GM18520 (cell line): ENCODE results near the gene PLCB1.

Experiments
- ATAC-seq: cut with Tn5 transposase; IDR thresholded peaks from one replicate; pipeline ENCODE4 v1.9.1; 2021; ENCODE audit not compliant: unreplicated experiment

Gene PLCB1

DNA sequence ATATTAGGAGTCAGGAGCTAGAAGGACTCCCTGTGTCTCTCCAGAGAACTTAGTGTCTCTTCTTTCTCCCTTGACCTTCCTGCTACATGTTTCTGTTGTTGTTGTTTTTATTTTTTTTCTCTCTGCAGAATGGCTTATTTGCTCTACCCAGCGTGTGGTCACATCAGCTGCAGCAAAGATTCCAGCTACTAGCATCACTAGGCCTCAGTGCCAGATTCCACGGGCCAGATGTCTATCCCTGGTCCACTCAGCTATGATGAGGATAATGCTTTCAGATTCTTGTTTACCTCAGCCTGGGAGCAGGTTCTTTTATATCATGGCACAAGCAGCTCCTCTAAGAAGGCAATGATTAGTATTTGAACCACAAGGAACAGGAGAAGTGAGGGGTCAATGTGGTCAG is 110.0 kb downstream of the PLCB1 start:
- no peak for ATAC-seq

DNA sequence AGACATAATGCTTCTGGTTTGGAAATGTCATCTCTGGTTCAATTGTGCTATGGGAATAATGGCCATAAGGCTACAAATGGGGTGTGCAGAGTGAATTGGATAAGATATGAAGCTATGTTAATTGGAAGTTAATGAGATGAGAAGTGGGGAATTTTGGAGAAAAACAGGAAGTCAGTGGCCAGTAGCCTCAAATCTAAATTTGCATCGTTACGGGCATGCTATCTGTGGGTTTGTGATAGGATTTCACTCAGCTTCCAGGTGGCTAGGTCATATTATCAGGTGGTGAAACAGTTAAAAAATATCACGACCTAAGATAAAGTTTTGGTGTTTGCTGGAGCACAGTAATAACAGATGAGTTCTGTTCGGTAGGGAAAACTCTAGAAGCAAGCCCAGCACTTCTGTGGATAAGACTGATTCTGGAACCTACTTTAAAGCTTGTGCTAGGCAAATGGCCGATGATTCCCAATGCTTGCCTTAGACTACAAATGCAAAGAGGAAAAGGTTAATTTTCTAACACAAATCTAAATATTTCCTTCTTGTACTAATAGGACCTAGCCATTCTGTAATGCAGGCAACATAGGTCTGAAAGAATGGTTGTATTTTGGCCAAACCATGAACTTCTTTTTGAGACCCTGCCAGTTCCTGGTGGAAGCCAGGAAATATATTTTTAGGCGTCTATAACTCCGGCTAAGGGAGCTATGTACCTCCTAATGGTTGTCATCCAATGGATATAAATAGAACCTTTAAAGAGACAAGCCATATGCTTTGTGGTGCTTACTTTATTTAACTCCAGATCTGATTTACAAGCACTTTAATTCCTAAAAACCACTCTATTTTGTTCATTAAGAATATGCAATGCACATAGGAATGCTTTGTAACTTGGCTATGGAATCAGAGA is 111.0 kb downstream of the PLCB1 start:
- ATAC-seq: no peak

DNA sequence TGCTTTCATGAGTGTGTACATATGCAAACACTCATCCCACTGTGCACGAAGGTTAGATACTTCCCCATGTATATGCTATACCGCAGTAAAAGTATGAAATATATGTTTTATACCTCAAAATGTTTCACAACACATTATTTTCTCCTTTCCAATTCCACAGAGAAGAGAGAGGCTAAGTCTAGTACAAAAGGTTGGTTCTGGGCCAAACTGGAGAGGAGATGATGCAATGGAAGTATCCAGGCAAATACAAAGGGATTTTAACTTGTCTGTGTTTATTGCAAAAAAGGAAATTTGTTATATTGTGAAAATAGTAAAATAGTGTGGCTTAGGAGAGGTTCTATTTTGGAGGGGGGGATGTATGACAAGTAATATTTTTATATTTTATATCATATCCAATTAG is 112.6 kb downstream of the PLCB1 start:
- no peak for ATAC-seq

DNA sequence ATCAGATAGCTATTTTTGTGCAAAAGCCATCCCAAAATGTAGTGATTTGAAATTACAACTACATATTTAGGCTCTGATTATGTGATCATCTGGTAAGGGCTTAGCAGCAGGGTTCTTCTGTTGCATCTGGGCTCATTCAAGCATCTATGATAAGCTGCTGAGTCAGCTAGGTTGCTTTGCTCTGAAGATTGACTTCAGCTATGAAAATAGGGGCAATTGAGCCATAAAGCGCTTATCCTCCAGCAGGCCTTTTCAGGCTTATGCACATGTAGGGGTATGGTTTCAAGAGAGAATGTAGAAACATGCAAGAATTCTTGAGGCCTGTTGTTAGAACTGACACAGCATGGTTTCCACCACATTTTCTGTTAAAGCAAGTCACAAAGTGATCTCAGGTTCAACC is 114.1 kb downstream of the PLCB1 start:
- no peak for ATAC-seq

DNA sequence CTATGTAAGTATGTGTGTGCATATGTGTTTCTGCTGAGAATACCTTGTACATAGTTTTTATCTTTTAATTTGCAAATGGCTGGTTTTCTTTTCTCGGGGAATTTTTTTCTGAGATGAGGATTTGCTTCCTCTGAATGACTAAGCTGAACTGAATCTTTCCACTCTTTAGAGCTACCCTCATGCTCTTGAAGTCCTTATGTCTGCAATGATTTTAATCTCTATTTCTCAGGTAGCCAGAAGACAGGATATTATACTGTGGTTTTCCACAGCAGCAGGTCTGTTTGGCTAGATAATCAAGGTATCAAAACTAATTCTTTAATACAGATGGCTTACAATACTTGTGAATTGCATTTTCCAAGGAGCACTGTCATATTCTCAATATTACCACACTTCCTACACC is 114.7 kb downstream of the PLCB1 start:
- ATAC-seq: no peak

DNA sequence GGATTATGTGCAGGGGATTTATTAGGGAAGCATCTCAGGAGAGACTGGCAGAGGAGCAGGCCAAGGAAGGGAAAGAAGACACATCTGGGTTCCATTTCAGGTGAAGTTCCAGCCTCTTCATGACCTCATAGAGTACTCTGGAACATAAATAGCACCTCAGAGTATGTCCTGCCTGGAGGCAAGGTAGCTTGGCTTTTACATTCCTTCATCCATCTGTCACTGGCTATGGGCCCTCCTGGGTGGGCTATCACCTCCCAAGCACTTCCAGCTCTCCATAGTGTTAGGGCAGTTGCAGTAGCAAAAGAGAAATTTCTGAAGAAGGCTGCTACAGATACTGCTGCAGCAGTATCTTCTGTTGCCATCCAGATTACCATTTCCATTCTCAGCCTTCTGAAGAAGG is 116.0 kb downstream of the PLCB1 start:
- ATAC-seq: no peak

DNA sequence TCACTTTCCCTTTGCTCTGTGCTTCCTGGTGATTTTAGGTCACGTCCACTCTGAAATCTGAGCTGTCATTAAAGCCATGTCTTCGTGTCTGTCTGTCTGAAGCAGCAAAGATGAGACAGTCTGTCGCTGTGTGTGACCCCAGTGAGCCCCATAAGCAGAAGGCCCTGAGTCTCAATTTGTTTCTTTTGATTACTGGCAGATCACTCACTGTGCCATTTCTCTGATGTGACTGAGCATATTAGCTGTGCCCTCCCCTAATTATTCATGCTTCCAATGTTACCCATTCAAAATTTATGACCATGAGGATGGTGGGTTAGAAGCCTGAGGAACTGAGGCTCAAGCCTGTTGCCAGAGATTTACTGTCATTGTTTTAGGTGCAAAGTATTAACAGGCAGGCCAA is 117.6 kb downstream of the PLCB1 start:
- ATAC-seq: no peak

DNA sequence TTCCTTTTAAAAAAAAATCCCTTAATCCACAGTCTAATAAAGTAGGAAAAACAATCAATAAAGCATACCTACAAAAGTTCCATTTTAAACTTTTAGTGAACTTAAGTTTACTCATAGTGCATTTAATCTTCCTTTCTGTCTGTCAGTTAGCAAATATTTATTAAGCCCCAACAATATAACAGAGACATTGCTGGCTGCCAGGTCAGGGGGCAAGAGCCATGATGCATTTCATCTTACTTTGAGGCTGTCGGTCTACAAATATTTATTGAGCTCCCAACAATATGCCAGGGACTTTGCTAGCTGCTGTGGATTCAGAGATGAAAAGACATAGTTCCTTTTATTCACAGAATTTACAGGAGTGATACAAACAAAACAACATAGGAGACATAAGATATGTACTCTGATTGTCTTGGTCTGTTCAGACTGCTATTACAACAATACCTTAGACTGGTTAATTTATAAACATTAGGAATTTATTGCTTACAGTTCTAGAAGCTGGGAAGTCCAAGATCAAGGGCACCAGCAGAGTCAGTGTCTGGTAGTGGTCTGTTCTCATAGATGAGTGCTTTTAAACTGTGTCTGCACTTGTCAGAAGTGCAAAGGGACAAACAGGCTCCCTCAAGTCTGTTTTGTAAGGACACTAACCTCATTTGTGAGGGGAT is 118.6 kb downstream of the PLCB1 start:
- ATAC-seq: no peak

DNA sequence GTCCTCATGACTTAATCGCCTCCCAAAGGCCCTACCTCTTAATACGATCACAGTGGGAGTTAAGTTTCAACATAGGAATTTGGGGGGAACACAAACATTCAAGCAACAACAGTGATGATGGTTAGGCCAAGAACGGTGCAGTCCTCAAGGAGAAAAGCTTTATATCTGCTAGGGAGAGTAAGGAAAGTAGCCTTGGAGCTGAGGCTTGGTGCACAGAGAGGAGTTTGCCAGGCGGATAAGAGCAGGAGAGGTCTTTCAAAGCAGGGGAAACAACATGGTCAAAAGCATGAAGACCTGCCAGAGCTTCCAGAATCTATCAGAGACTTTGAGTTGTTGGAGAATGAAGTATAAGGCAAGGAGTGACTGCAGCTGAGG is 119.1 kb downstream of the PLCB1 start:
- ATAC-seq: no peak

DNA sequence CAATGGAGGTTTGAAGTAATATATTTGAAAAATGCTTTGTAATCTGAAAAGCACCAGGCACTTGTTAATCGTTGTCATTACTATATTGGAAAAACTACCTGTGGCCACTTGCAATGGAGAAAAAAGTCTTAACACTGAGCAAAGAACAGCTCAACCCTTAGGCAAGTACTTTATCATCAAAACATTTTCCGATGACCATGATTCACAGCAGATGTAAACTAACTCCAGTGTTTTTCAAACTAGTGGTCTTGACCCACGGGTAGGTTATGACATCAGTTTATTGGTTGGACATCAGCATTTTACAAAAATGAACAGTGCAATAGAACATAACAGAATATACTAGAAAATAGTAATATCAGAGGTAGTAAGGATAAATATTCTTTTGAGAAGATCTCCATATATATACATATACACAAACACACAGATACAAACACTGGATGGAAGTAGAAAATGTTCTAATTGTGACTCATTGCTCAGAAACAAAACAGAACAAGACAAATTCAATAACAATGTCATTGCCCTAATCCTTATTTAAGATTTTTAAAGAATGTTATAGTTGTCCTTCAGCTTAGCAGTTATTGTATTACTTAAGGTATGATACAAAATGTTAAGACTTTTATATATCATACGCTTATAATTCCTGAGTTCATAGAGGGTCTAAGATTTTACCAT is 123.0 kb downstream of the PLCB1 start:
- ATAC-seq: no peak

DNA sequence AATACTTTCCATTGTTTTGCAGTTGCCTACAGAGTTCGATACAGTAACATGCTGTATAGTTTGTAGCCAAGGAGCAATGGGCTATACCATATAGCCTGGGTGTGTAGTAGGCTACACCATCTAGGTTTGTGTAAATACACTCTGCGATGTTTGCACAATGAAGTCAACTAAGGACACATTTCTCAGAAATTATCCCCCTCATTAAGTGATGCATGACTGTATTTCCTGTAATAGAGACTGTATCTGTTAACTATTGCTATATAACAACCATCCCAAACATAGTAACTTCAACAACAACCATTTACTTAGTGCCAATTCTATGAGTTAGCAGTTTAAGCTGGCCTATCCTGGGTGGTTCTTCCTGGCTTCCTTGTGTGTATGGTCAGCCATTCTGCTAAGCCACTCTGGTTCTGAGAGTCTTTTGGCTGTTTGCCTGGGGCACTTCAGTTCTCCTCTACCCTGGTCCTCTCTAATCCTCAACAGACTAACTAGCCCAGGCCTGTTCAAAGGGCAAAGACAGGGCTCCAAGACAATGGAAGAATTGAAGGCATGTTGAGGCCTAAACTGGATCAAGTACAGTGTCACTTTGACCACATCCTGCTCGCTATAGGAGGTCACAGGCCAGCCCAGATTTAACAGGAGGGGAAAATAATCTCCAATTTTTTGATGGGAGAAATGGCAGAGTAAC is 124.0 kb downstream of the PLCB1 start:
- ATAC-seq: no peak

DNA sequence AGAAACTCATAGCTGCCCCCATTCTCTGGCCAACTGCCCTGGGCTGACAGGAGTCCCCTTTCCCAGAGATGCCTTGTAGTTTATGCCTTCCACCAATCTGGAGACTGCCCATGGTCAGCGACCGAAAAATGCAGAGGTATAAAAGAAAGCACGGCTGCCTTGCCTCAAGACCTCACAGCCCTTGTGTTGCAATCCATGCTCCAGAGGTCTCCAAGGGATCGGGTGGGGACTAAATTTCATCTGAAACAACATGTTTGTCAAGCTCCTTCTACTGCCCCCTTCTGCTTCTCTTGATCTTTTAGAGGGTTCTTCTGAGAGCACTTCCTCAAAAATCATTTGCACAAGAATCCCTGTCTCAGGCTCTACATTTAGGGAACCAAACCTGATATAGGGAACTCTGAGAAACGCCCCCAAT is 128.8 kb downstream of the PLCB1 start:
- ATAC-seq: no peak

DNA sequence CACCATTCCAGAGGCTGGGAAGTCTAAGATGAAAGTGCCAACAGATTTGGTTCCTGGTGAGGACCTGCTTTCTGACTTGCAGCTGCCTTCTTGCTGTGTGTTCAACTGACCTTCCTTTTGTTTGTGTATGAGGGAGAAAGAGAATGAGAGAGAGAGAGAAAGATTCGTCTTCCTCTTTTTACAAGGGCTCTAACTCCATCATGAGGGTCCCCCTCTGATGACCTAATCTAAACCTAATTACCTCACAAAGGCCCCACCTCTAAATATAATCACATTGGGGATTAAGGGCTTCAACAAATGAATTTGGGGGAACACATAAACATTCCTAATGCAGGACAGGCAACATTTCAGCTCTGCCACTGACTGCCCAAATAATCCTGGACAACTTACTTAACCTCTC is 130.7 kb downstream of the PLCB1 start:
- ATAC-seq: no peak

DNA sequence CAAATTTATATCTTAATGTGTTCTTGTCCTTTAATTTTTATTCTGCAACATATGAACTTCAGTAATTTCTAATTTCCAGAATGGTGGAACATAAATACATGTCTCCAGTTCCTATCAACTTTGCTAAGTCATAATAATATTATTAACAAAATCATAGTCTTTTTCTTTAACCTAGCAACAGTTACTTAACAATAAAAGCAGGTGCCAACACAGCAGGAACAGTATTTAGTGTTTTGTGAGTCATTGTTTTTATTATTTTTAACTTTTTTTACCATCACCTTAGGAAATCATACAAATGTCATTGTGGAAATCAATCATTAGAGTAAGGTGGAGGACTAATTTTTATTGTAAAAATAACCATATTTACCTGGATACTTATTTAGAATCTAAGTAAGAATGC is 133.5 kb downstream of the PLCB1 start:
- no peak for ATAC-seq

DNA sequence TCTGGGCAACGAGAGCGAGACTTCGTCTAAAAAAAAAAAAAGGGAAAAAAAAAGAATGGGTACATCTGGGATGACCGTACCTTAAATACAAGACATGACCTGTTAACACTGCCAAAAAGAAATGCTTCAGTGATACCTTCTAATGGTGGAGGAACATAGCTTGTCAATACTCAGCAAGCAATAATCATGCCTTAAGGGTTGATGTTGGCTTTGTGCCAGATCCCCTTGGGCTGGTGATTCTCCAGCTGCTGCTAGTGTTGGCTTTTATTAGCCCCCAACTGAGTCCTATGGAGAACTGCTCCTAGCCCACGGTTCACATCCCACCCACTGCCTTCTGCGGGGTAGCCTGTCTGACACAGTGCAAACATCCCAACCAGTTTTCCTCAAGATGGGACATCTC is 134.9 kb downstream of the PLCB1 start:
- no peak for ATAC-seq

DNA sequence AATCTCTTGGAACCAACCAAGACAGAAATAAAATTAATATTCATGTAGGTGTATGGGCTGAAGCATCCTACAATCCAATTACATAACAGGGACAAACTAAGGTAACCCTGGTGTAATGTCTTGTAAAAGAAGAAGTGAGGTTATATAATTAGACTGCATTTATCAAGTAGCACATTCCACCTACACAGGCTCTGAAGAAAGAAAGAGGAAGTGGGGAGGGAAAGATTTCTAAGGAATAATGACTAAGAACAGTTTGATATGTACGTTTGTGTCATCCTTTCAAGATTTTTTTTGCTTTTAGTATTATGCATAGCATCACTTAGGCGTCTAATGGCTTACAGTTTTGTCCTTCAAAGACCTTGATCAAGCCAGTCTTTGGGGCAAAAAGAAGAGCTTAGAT is 139.7 kb downstream of the PLCB1 start:
- no peak for ATAC-seq

DNA sequence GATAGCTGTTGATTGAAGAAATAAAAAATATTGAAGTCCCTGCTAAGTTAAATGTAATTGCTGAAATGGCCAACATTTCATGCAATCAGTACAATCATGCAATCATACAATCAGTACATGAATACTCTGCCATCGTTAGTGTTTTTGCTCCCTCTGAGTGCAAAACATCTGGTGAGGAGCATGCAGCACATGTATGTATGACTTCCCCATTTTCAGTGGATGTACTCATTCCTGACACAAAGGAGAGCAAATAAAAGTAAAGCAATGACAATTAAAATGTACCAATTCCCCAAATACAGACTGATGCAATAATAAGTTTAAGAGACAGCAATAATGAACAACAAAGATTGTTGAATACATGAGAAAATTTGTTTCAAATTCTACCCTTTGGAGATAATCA is 140.7 kb downstream of the PLCB1 start:
- no peak for ATAC-seq

DNA sequence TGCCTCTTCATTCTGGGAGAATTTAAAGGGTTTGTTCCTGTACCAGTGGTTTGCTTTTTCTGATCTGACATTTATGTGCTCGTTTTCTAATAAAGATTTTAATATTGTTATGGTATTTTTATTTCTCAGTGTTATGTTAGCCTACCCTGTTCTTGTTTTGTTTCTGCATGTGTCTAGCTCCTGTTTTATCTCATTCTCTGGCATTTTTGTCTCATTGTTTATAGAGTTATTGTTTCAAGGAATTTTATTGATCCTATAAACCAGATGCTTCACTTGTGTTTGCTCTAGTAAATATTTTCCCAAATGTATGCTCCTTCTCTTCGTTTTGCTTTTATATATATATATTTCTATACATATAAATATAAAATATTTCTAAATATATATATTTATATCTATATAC is 152.8 kb downstream of the PLCB1 start:
- ATAC-seq: no peak

DNA sequence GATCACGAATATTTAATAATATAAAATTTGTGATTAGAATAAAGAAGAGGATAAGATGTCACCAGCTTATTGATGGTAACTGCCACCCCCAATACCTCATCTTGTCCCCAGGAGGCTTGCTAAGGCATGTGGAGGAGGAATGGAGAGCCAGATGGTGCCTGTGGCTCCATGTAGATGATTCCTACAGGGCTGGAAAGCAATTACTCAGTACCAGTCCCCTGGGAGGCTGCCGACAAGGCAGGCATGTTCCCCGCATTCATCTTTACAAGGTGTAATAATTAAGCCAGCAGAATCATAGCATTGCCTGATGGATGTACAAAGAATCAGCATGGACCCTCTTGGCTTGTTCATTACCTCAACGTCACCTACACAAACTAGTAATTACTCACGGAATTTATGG is 155.3 kb downstream of the PLCB1 start:
- ATAC-seq: no peak

DNA sequence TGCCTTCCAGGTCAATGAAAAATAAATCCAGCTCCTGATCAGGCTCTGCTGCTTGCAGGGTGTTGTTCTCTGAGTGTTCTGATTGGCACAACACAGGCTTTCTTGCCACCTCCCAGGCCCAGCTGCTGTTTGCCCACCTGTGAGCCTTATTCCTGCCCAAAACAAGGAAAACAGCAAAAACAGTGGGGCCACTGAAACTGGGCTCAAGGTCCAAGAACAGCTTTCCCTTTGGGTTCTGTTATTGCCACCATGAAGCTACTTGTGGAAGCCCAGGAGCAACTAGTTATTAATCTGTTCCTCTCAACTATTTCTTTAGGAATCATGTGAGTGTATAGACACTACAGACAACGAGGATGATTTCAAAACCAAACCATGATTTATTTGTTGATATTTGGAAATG is 159.1 kb downstream of the PLCB1 start:
- no peak for ATAC-seq

DNA sequence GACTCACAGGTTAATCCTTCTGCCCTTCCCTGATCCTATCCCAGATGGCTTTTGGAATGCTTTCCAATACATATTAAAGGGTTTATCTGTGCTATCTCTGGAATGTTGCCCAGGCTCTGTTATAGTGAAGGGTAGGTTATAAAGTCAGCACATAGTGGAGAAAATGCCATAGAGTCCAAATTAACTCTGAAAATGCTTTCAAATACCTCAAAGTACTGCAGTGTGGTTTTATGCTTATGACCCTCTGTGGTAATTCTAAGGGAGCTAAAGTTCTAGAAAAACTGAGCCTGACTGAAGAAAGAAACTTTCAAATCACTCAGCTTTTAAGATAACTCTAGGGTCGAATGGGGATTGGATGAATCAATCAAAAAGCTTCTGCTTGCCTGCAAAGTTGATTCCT is 159.8 kb downstream of the PLCB1 start:
- no peak for ATAC-seq

DNA sequence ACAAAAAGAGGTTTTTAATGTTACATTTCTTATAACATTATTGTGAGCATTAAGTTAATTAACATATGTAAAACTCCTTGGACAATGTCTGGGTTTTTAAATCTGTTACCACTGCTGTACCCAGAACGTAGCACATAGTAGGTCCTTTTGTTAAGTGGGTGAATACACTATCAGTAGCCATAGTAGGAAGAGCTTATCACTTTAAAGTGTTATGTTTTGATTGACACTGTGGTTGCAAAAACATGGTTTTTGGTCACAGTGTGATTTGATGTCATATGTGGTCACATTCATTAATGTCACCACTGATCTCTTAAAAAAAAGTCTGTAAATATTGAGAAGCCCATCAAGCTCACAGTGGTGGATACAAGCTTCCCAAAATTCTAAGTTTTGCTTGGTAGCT is 160.7 kb downstream of the PLCB1 start:
- ATAC-seq: no peak
